Right lung (tissue), 10 donors: Measurements from ENCODE around the gene STX1A. TPM values are rescaled to one million over a fixed set of nuclear protein-coding genes. Genes with fewer than 3 reads are reported as not detected.

Experiments used
- DNase-seq, 2 donors: peaks; one replicate each; pipeline ENCODE4 v3.0.0-alpha.2; 2013
- long read RNA-seq, 8 donors: transcript quantifications; one replicate each; lab custom pipeline, GENCODE V29; 2026
- polyA plus RNA-seq, 5 donors: library from polyadenylated mRNA; unstranded; fragments of 120-200 nt; gene quantifications; one replicate each; pipeline versions ENCODE4 v1.2.1 to v1.2.3, GENCODE V29; 2013; ENCODE audit warnings: inconsistent platforms in 1 of 5, low replicate concordance in 1 of 5; ENCODE audit not compliant: insufficient read length in 5 of 5, insufficient read depth in 1 of 5

The STX1A gene
- polyA plus RNA-seq = 10 to 100 TPM in 1 of 5 donors, 1 to 10 TPM in 4; 6.4 to 12.7 (median 9.4) TPM
- long read RNA-seq, donor 1, partial matches to known transcripts = 0 of 1 reads
- long read RNA-seq, donor 1, other reads (novel, unspliced or antisense) = 0 of 1 reads
- long read RNA-seq, donor 2 = 0 reads
- long read RNA-seq, donor 3, partial matches to known transcripts = 0 of 1 reads
- long read RNA-seq, donor 3, other reads (novel, unspliced or antisense) = 0 of 1 reads
- long read RNA-seq, donor 4 = 0 reads
- long read RNA-seq, donor 5 = 0 reads
- long read RNA-seq, donor 6 = 0 reads
- long read RNA-seq, donor 7 = 0 reads
- long read RNA-seq, donor 8 = 0 reads

GRCh38 chr7:73718905-73719805, at the start of gene STX1A:
Gene STX1A, minus strand, starts transcription at chr7:73719669. Its CDS starts 38 bp downstream, at chr7:73719631.
- no peak for DNase-seq

- DNase-seq = no peak
Measured at GRCh38 chr7:73768641-73769480, 49.4 kb upstream of the STX1A start.

- no peak for DNase-seq
Measured at GRCh38 chr7:73766556-73767229, 47.2 kb upstream of the STX1A start.

- no peak for DNase-seq
Measured at GRCh38 chr7:73762659-73762999, 43.2 kb upstream of the STX1A start.

DNA sequence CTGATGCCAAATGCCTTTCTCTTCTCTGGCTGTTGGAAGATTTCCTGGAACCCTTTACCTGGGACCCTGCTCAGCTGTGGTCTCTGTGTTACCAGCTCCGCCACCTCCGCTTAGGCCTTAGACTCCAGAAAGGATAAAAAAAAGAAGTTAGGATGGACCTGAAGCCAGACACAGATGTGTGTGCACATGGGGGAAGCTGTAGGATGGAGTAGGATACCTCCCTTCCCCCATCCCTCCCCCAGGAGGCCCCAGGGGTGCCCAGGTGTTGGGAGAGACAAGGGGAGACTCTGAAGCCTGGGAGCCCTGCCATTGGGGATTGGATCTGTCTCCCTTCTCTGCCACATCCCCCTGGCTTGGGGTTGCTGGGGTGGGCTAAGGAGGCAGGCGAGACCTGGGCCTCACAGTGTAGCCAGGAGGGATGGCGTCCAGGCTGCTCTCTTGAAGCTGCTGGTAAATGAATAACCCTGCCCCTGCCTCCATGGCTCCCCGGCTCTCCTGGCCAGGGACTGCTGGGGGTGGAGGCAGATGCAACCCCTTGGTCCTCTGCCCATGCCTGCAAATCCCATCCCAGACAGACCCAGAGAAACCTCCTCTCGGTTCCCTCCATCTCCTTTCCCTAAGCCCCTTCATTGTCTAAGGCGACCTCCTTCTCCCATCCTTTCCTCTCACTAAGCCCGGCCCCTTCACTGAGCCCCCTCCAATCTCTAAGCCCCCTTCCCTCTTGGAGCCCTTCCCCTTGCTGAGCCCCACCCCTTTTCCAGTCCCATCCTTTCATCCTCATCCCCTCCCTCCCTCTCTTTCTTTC, 42.6 kb upstream of the STX1A start:
- no peak for DNase-seq

- DNase-seq = no peak
Measured at GRCh38 chr7:73758581-73759138, 39.2 kb upstream of the STX1A start.

- no peak for DNase-seq
Measured at GRCh38 chr7:73749931-73750776, 30.7 kb upstream of the STX1A start.

DNA sequence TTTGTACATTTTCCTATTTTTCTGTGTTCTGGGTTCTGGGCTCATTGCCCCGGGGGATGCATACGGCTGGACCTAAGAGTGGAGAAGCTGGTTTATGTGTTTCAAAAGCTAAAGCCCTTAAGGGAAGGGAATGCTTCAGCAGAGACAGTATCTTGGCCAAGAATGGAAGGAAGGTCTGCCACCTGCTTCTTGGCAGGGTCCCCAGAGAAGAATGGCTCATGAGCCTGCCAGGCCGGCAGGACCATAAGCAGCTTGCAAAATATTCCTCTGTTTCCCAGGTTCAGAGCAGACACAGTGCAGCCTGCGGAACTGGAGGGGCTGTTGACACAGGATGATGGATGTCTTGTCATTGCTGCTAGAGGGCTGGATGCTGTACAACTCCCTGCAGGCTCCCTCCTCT, 26.9 kb upstream of the STX1A start:
- DNase-seq = no peak

DNA sequence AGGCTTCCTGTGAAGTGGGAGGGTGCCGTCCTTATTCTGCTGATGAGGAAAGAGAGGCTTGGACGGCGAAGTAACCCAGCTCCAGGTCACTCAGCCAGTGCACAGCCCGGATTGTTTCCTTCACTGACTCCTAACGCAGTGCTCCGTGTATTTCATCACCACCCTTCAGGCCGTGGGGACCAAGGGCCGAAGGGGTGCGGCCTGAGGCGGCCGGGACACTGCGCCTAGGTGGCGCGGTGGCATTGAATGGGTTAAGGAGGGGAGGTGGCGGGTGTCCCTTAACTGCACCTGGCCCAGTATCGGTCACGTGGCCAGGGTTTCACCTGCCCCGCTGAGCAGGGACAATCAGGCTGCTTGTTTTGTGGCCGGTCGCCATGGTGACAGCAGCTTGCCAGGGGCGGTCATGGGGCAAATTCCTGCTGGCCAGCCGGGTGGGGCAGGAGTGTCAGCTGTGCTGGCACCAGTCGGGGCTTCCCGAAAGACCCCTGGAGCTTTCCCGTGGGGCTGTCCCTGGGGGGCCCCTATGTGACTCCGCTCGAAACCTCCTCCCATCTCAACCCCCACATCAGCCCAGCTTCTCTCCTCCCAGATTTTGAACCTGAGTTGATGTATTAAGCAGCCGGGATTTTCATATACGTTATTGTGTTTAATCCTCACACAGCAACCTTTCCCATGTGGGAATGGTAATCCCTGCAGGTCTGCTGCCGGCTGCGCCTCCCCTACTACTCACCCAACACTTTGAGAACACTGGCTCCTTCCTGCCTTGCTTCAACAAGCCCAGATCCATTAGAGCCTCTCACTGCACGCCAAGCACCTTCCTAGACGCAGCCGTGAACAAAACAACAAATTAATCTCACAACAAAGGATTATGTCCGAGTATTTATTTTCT, 23.5 kb upstream of the STX1A start:
- DNase-seq = peak; percentile 79 to 80

DNA sequence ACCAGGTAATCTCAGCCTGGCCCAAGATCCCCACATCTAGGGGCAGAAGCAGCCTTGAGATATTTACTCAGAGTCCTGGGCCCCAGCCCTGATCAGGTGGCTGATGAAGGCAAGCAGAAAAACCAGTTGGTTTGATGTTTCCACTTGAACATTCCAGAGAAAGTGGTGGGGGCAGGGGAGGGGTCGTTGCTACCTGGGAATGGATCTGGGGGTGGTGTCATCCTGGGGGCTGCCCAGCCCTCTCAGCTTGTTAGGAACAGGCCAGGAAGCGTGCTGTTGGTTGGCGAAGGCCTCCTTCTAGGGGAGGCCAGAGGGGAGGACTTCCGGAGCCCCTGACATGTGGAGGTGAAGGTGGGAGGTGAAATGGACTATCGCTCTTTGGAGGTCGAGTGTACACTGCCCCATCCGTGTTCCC, 22.9 kb upstream of the STX1A start:
- peak; percentile 66 to 68 for DNase-seq

- DNase-seq = no peak
Measured at GRCh38 chr7:73741600-73741999, 22.1 kb upstream of the STX1A start.

GRCh38 chr7:73740771-73741170, 21.3 kb upstream of the STX1A start:
- DNase-seq = no peak

GRCh38 chr7:73740212-73740611, 20.7 kb upstream of the STX1A start:
- DNase-seq = no peak

- no peak for DNase-seq
Measured at GRCh38 chr7:73739387-73739767, 19.9 kb upstream of the STX1A start.

DNA sequence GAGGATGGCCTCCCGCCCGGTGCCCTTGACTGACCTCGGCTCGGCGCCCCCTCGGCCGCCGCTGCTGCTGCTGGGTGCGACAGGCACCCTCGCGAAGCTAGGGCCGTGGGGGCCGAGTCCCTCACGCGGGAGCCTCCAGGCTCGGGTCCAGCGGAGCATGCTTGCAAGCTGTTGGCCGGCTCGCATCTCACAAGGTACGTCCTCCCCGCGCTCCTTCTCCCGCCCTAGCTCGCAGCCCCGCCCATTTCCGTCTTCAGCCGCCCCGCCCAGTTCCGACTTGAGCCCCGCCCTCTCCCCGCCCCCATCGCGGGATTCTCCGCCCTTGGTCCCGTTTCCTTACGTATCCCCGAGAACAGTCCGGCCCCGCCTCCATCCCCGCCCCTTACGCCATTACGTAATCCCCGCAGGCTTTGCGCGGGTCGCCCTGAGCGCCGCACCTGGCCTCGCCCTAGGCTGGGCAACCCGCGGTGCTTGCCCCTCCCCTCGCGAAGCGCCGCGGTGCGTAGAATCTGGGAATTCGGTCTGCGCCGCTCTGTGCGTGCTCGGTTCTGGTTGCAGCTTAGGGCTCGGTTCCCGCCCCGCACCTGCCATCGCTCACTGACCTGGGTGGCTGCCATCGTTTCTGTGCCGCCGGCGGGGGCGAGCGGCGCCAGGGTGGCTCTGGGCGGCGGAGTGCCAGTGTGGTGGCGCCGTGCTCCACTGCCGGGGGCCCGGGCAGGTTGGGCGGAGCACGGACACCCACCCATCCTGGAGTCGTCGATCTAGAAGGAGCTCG, 19.3 kb upstream of the STX1A start, which contains the start of gene ABHD11:
ABHD11 (minus strand) TSS at position 191 of the 775 bp plus-strand sequence; CDS start at position 159, 32 bp downstream.
- DNase-seq = peak; percentile 94 to 95

DNA sequence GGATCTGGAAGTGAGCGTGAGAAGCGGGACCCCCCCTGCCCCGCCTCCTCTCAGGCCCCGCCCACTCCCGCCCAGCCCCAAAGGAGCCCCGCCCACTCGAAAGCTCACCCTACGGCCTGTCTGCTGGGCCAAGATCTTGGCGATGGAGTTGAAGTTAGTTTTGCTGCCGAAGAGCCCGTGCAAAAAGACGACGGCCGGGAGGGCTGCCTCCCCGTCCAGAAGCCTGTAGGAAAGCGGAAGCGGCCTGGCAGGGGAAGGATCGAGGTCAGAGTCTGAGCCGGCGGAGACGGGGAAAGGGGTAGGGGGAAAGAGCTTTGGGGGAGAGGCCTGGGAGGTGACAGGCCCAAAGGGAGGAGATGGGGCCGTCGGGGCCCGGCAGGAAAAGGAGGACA, 18.7 kb upstream of the STX1A start:
- DNase-seq = no peak
